Nucleus accumbens (tissue), 56 donors: ENCODE data around the gene FCSK.

Experiments used
- DNase-seq, 56 donors: peaks; one replicate each; lab custom pipeline; 2025; lab: John Stamatoyannopoulos, UW

Gene FCSK

GRCh38 chr16:70475054-70475871 is 20.9 kb downstream of the FCSK start:
- no peak for DNase-seq

- peak in 2 of 56 donors; percentile 4 to 7 for DNase-seq
These were observed 22.1 kb downstream of the FCSK start for GRCh38 chr16:70476272-70477020.

- no peak for DNase-seq
These were observed 23.8 kb downstream of the FCSK start for GRCh38 chr16:70478169-70478568.

GRCh38 chr16:70478912-70479341 is 24.5 kb downstream of the FCSK start:
- no peak for DNase-seq

- no peak for DNase-seq
These were observed 26.0 kb downstream of the FCSK start for GRCh38 chr16:70480127-70481105.

GRCh38 chr16:70481929-70482536 is 27.6 kb downstream of the FCSK start:
- no peak for DNase-seq

GRCh38 chr16:70482624-70483023 is 28.2 kb downstream of the FCSK start:
- no peak for DNase-seq

- no peak for DNase-seq
These were observed 29.0 kb downstream of the FCSK start for GRCh38 chr16:70483426-70483825.

- DNase-seq = no peak
These were observed 30.5 kb downstream of the FCSK start for GRCh38 chr16:70484867-70485266.

- peak in 20 of 56 donors; percentile 2 to 62 (median 30) for DNase-seq
These were observed 35.9 kb downstream of the FCSK start for GRCh38 chr16:70490261-70490660.

- no peak for DNase-seq
These were observed 39.4 kb downstream of the FCSK start for GRCh38 chr16:70493802-70494201.

- no peak for DNase-seq
These were observed 39.9 kb downstream of the FCSK start for GRCh38 chr16:70494202-70494770.

- DNase-seq = no peak
These were observed 40.4 kb downstream of the FCSK start for GRCh38 chr16:70494777-70495176.

GRCh38 chr16:70495425-70496182 is 41.2 kb downstream of the FCSK start:
- DNase-seq = no peak

GRCh38 chr16:70496513-70496912 is 42.1 kb downstream of the FCSK start:
- DNase-seq = no peak

- no peak for DNase-seq
These were observed 54.4 kb downstream of the FCSK start for GRCh38 chr16:70508752-70509151.

GRCh38 chr16:70510216-70510615 is 55.8 kb downstream of the FCSK start:
- DNase-seq = no peak

- no peak for DNase-seq
These were observed 57.4 kb downstream of the FCSK start for GRCh38 chr16:70511833-70512232.

GRCh38 chr16:70512456-70512855 is 58.1 kb downstream of the FCSK start:
- no peak for DNase-seq
